Measurements from ENCODE around the gene OTOP1.

DNA sequence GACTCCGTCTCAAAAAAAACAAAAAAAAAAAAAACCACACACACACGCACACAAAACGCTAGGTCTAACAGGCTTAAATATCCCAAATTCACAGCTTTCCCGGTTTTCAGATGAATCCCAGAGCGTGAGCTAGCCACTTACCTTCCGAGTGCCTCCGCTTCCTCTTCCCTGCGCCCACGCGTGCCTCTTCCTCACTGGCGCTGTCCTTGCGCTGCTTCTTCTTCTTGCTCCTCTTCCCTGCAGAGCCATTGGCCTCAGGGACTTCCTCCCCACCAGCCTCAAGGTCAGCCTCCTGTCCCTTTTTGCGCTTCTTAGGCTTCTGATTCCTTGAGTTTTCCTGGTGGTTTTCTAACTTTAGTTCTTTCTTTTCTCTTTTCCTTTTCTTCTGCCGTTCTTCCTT lies 47.5 kb upstream of the OTOP1 start:
- TF ChIP-seq CTCF (conservative IDR thresholded peaks at IDR 0.05; ENCODE audit: low read depth, low read length) (no peak), SMC3 (IDR thresholded peaks at IDR 0.05; ENCODE audit: low read depth, low read length) (no peak), BHLHE40 (IDR thresholded peaks at IDR 0.05; ENCODE audit: low read depth, low read length) (no peak), CEBPB (IDR thresholded peaks at IDR 0.05; ENCODE audit: low read depth, low read length) (no peak), POLR2A (IDR thresholded peaks at IDR 0.05; ENCODE audit: low read depth, low read length) (no peak), FOS (IDR thresholded peaks at IDR 0.05; ENCODE audit: low read depth, low read length) (no peak), USF2 (IDR thresholded peaks at IDR 0.05; ENCODE audit: low read depth, low read length) (no peak)

Data from IMR-90 (cell line).